Parathyroid adenoma (tissue), 2 donors: ENCODE data around the gene ALG14.

Source experiments
- H2AFZ ChIP-seq: fragments of 300-600 bp; sonication (generic); one replicate; pipeline ENCODE4 v1.7.0; 2017; ENCODE audit warnings: antibody characterized with exemption, mild to moderate bottlenecking
- H3K27ac ChIP-seq: fragments of 300-600 bp; sonication (generic); one replicate; pipeline ENCODE4 v1.7.0; 2017
- H3K27me3 ChIP-seq: fragments of 300-600 bp; sonication (generic); one replicate; pipeline ENCODE4 v1.7.0; 2017; ENCODE audit warnings: low read length; ENCODE audit not compliant: control insufficient read depth, insufficient read depth
- H3K36me3 ChIP-seq: fragments of 300-600 bp; sonication (generic); one replicate; pipeline ENCODE4 v1.7.0; 2017; ENCODE audit warnings: low read length; ENCODE audit not compliant: control insufficient read depth, insufficient read depth
- H3K4me1 ChIP-seq: fragments of 300-600 bp; sonication (generic); one replicate; pipeline ENCODE4 v1.7.0; 2017; ENCODE audit warnings: control low read depth
- H3K4me2 ChIP-seq: fragments of 300-600 bp; sonication (generic); one replicate; pipeline ENCODE4 v1.7.0; 2017; ENCODE audit warnings: low read length
- H3K4me3 ChIP-seq: fragments of 300-600 bp; sonication (generic); one replicate; pipeline ENCODE4 v1.7.0; 2017; ENCODE audit warnings: low read depth, low read length
- H3K79me2 ChIP-seq: fragments of 300-600 bp; sonication (generic); one replicate; pipeline ENCODE4 v1.7.0; 2017; ENCODE audit warnings: control low read depth
- H3K9ac ChIP-seq: fragments of 300-600 bp; sonication (generic); one replicate; pipeline ENCODE4 v1.7.0; 2017; ENCODE audit warnings: mild to moderate bottlenecking
- H3K9me3 ChIP-seq: fragments of 300-600 bp; sonication (generic); one replicate; pipeline ENCODE4 v1.7.0; 2017; ENCODE audit warnings: low read length; ENCODE audit not compliant: control insufficient read depth
- TF ChIP-seq, protein P1 (sequence below): fragments of 300-600 bp; sonication (generic); IDR thresholded peaks from one replicate; pipeline ENCODE4 v1.7.0; 2017; ENCODE audit warnings: antibody characterized with exemption, mild to moderate bottlenecking
- donor health status: primary hyperparathyroidism.

The ALG14 gene

DNA sequence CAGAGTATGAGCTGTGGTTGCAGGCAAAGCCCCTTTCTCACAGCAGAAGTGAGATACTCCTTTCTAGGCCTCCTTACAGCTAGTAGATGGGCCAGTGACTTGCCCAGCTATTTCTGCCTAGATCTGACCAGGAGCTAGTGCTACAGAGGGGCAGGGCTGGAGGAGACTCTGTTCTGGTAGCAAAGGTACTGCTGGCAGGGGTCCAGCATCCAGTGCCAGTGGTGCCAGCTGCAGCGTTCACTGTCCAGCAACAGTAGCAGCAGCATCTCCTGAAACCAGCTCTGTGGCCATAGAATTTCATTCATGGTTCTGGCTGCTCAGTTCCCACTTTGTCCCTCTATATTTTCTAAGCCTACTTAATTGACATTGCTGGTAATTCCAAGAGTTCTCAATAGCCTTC lies 83.4 kb downstream of the ALG14 start:
- no peaks in the 10 kb centered on the region for H3K79me2 ChIP-seq
- no peak overlapping the region for H2AFZ ChIP-seq
- TF ChIP-seq, protein P1, sequence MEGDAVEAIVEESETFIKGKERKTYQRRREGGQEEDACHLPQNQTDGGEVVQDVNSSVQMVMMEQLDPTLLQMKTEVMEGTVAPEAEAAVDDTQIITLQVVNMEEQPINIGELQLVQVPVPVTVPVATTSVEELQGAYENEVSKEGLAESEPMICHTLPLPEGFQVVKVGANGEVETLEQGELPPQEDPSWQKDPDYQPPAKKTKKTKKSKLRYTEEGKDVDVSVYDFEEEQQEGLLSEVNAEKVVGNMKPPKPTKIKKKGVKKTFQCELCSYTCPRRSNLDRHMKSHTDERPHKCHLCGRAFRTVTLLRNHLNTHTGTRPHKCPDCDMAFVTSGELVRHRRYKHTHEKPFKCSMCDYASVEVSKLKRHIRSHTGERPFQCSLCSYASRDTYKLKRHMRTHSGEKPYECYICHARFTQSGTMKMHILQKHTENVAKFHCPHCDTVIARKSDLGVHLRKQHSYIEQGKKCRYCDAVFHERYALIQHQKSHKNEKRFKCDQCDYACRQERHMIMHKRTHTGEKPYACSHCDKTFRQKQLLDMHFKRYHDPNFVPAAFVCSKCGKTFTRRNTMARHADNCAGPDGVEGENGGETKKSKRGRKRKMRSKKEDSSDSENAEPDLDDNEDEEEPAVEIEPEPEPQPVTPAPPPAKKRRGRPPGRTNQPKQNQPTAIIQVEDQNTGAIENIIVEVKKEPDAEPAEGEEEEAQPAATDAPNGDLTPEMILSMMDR = no peak
- peaks cover 6% of the 10 kb centered on the region for H3K4me1 ChIP-seq
- peak overlapping the region; percentile 68 for H3K27ac ChIP-seq
- H3K36me3 ChIP-seq = no peaks in the 10 kb centered on the region
- H3K4me3 ChIP-seq = no peak overlapping the region
- no peaks in the 10 kb centered on the region for H3K9me3 ChIP-seq
- H3K27me3 ChIP-seq = no peaks in the 10 kb centered on the region
- H3K9ac ChIP-seq = no peak overlapping the region
- H3K4me2 ChIP-seq = no peak overlapping the region

DNA sequence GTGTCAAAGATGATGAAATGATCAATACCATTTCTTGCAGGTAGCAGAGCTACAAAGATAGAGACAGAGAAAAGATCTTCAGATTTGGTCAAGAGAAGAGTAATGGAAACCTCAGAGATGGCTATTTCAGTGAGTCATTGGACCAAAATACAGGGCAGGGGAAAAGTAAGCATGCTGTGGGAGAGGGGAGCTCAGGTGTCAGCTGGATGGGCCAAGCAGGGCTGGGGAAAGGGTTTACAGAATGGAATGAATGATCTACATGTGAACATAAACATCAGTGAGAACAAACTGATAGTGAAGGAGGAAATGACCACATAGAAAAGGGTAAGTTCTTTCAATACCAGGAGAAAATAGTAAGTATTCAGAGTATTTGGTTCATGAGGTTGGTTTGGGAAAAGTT lies 84.4 kb downstream of the ALG14 start:
- H3K9ac ChIP-seq = no peak overlapping the region
- no peaks in the 10 kb centered on the region for H3K4me1 ChIP-seq
- no peak overlapping the region for H3K27ac ChIP-seq
- H2AFZ ChIP-seq = no peak overlapping the region
- no peaks in the 10 kb centered on the region for H3K9me3 ChIP-seq
- no peaks in the 10 kb centered on the region for H3K36me3 ChIP-seq
- TF ChIP-seq, protein P1 = no peak
- H3K79me2 ChIP-seq = no peaks in the 10 kb centered on the region
- H3K4me3 ChIP-seq = no peak overlapping the region
- H3K4me2 ChIP-seq = no peak overlapping the region
- H3K27me3 ChIP-seq = no peaks in the 10 kb centered on the region

DNA sequence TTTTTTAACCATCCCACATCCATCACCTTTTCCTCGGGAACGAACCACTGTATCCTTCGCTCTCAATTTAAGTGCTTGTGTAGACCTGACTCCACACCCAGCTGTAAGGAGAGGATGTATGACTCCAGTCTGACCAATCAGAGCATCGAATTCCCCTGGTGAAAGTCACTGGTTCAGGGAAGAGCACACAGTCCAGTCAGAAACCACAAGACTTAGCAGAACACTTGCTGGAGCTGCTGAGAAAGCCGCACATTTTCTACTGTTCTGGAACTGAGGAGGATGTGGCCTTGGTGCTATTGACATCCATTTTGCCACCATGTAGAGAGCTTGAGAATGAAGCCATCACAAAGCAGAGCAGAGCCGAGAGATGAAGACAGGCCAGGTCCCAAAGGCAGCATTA lies 86.0 kb downstream of the ALG14 start:
- TF ChIP-seq, protein P1 = no peak
- Histone ChIP-seq H3K4me2 (no peak overlapping the region), H3K4me1 (no peaks in the 10 kb centered on the region), H3K9ac (no peak overlapping the region), H2AFZ (no peak overlapping the region), H3K4me3 (no peak overlapping the region), H3K27ac (no peak overlapping the region), H3K79me2 (no peaks in the 10 kb centered on the region), H3K36me3 (no peaks in the 10 kb centered on the region), H3K9me3 (no peaks in the 10 kb centered on the region), H3K27me3 (no peaks in the 10 kb centered on the region)

DNA sequence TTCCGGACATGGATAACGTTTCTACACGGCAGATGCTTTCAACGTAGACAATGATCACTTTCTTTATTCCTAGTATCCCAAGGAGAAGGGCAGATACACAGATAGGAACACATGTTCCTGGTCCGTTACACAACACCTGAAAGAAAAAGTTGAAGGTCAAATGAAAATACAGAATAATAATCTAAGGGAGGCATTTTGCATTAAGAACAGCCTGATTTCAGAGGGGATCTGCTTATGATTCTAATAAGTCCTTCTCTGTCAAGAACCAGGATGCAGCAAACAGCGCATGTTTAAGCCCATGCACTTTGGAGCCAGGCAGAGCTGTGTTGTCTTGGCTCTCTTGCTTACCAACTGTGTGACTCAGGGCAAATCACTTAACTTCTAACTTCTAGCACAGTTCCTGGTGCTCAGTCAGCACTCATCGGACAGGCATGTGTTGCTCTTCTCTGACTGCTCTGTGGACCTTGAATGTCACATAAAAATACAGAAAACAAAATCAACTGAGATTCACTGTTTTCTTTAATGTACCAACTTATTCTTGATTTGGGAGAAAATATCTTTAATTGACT lies 89.5 kb downstream of the ALG14 start:
- TF ChIP-seq, protein P1 = no peak
- H2AFZ ChIP-seq = peak overlapping the region; percentile 0
- no peak overlapping the region for H3K4me2 ChIP-seq
- no peaks in the 10 kb centered on the region for H3K36me3 ChIP-seq
- H3K9ac ChIP-seq = no peak overlapping the region
- peak overlapping the region; percentile 43 for H3K27ac ChIP-seq
- no peaks in the 10 kb centered on the region for H3K9me3 ChIP-seq
- H3K79me2 ChIP-seq = no peaks in the 10 kb centered on the region
- no peaks in the 10 kb centered on the region for H3K4me1 ChIP-seq
- H3K4me3 ChIP-seq = no peak overlapping the region
- no peaks in the 10 kb centered on the region for H3K27me3 ChIP-seq

DNA sequence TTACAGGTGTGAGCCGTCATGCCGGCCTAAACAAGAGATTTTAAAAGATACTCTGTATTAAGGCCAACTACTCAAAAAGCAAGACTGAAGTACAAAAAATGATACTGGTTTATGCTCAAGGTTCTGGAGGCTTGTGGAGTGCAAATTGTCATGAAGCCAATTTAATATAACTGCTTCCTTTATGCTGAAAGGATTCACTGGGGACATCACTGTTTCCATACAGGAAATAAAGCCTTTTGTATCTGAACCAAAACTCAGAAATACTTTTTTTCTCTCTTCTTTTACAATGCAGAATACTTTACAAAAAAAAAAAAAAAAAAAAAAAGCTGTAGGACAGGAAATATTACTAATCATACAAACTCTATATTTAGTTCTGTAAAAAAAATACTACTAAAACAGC lies 90.4 kb downstream of the ALG14 start:
- no peak overlapping the region for H3K9ac ChIP-seq

More for the DNA sequence above, 90.4 kb downstream of the ALG14 start:
- Histone ChIP-seq H3K79me2 (no peaks in the 10 kb centered on the region), H3K4me1 (no peaks in the 10 kb centered on the region), H3K36me3 (no peaks in the 10 kb centered on the region), H3K4me2 (no peak overlapping the region), H3K27ac (no peak overlapping the region), H3K4me3 (no peak overlapping the region), H3K9me3 (no peaks in the 10 kb centered on the region), H3K27me3 (no peaks in the 10 kb centered on the region), H2AFZ (no peak overlapping the region)
- TF ChIP-seq, protein P1 = no peak
